NCI-H526 (cell line): ENCODE measurements around the gene RBBP8NL.
"Not testable (repeated sequence)": the region's sequence is repeated elsewhere in the genome, so short reads cannot be mapped to it uniquely, and the experiment has no call there.

Experiments used
- DNase-seq, 2 experiments: peaks; one replicate each; lab custom pipeline; 2025; lab: John Stamatoyannopoulos, UW

RBBP8NL gene

GRCh38 chr20:62374331-62375152 lies 52.8 kb downstream of the RBBP8NL start:
- DNase-seq = no peak

GRCh38 chr20:62373631-62374179 lies 53.6 kb downstream of the RBBP8NL start:
- not testable (repeated sequence) for DNase-seq

GRCh38 chr20:62372042-62372993 lies 55.0 kb downstream of the RBBP8NL start:
- DNase-seq = no peak

GRCh38 chr20:62371588-62372041 lies 55.7 kb downstream of the RBBP8NL start:
- DNase-seq = no peak

GRCh38 chr20:62370807-62371587 lies 56.3 kb downstream of the RBBP8NL start:
- DNase-seq = no peak

GRCh38 chr20:62370115-62370806 lies 57.1 kb downstream of the RBBP8NL start:
- DNase-seq = no peak

GRCh38 chr20:62369815-62370114 lies 57.6 kb downstream of the RBBP8NL start:
- no peak for DNase-seq

GRCh38 chr20:62368976-62369814 lies 58.1 kb downstream of the RBBP8NL start:
- DNase-seq = peak in 1 of 2 experiments; percentile 72

GRCh38 chr20:62368392-62368975 lies 58.9 kb downstream of the RBBP8NL start:
- peak; percentile 36 to 78 for DNase-seq

- DNase-seq = peak; percentile 46 to 88
These were observed 59.5 kb downstream of the RBBP8NL start for GRCh38 chr20:62367633-62368391.

- peak in 1 of 2 experiments; percentile 89 for DNase-seq
These were observed 60.2 kb downstream of the RBBP8NL start, which contains the start of gene LAMA5 for GRCh38 chr20:62367136-62367632. Gene LAMA5, minus strand, starts transcription at chr20:62367312. Its CDS starts 67 bp downstream, at chr20:62367245.

GRCh38 chr20:62366370-62367135 lies 60.8 kb downstream of the RBBP8NL start:
- DNase-seq = peak; percentile 50 to 92

- peak; percentile 71 to 90 for DNase-seq
These were observed 61.4 kb downstream of the RBBP8NL start for GRCh38 chr20:62365814-62366369.

GRCh38 chr20:62364911-62365736 lies 62.2 kb downstream of the RBBP8NL start:
- no peak for DNase-seq

- DNase-seq = no peak
These were observed 63.2 kb downstream of the RBBP8NL start for GRCh38 chr20:62363920-62364851.
